Measurements from ENCODE around the gene ZDHHC5.

- TF ChIP-seq CTCF (IDR thresholded peaks at IDR 0.05) (no peak), POLR2A (IDR thresholded peaks at IDR 0.05) (no peak)
Measured at GRCh38 chr11:57703341-57703740, 35.4 kb downstream of the ZDHHC5 start.

Measured in testis (tissue), 2 donors.